Activated naive CD4-positive, alpha-beta T cell (primary cell): Measurements from ENCODE around the gene ATRIP.
"Not testable (repeated sequence)": the region's sequence is repeated elsewhere in the genome, so short reads cannot be mapped to it uniquely, and the experiment has no call there.

ENCODE experiments used
- DNase-seq, 4 experiments: peaks; one replicate each; lab custom pipeline; 2025; lab: John Stamatoyannopoulos, UW

ATRIP gene

DNA sequence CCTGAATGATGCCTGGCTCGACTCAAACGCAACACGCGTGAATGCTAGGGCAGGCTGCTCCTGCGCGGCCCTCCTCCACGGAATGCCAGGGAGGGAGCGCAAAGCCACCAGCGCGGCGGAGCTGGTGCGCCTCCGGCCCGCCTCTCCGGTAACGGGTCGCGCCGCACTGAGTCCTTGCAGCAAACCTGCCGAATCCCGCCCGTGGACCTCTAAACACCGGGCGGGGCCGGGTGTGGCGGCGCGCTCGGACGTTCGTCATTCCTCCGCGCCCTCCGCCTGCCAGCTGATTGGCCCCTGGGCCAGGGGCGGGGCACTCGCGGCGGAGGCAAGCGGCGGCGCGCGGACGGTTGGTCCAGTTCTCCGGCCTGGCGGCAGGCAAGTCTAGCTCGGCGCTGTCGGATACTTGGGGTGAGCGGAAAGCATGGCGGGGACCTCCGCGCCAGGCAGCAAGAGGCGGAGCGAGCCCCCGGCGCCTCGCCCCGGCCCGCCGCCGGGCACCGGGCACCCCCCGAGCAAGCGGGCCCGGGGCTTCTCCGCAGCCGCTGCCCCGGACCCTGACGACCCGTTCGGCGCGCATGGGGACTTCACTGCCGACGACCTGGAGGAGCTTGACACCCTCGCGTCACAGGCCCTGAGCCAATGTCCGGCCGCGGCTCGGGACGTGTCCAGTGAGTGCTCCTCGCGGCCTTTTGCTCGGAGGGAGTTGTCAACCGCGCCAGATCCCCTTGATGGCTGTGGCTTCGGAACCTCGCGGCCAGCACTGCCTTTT lies at the start of gene ATRIP:
Gene ATRIP (plus strand): TSS at position 313 of the 769 bp plus-strand sequence. CDS start 109 bp downstream, at position 422.
- peak; percentile 53 to 86 (median 66) for DNase-seq

DNA sequence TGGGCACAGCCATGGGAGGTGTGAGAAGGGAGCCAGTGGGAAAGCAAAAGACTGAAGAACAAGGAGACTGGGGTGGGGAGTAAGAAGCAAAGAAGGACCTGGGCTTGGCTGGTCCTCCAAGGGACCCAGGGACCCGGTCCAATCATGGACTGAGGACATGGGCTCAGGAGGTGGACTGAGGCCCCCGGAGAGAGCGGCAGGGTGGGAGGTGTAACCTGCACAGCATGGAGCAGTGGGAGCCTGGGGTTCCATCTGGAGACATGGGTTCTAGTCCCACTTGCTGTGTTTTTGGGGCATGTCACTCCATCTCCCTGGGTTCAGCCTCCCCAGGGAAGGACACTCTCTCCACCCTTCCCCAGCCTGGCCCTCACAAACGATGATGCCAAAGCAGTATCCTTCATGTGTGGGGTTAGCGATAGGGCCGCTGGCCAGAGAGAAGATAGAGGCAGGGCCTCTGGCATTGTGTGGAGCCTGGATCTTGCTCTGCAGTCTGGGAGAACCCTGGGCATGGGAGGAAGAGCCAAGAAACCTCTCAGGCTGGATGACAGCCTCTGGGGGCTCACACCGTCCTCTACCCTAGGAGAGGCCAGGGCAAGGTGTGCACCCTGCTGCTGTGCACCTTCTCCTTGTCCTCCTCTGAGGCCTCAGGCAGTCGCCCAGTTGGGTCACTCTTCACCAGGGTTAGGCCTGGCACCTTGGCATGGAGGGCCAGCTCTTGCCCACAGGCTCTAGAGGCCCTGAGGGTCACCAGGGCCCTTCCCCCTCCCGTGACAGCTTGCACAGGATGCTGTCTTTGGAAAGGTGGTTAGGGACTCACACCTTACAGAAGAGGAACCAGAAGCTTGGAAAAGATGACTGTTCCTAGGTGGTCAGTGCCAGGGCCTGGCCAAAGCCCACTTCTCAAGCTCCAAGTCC lies 48.5 kb upstream of the ATRIP start:
- no peak for DNase-seq

DNA sequence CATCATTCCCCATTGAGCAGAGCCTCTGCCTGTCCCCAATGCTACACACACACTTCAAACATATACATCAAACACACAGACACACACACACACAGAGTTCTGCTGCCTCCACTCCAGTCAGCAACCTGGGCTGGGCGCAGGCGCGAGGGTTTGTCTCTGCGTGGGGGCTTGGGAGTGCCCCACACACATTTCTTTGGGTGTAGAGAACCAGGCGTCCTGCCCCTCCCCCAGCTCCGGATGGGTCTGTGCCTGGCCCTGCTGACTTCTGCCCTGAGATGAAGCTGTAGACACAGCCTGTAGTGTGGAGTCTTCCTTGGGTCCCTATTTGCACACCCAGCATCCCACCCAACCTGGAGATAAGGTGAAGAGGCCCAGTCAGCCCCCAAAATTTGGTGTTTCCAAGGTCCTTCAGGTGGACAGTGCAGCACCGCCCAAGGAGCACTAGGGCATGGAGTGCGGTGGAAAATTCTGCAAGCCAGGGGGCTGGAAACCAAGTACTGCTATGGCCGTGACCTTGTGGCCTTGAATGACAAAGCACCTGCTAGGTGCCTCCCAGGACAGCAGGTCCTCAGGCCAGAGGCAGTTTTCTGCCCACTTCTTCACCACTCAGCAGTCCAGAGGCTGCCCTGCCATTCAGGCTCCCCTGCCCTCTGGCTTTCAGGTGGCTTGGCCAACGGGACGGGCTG lies 47.7 kb upstream of the ATRIP start:
- no peak for DNase-seq

DNA sequence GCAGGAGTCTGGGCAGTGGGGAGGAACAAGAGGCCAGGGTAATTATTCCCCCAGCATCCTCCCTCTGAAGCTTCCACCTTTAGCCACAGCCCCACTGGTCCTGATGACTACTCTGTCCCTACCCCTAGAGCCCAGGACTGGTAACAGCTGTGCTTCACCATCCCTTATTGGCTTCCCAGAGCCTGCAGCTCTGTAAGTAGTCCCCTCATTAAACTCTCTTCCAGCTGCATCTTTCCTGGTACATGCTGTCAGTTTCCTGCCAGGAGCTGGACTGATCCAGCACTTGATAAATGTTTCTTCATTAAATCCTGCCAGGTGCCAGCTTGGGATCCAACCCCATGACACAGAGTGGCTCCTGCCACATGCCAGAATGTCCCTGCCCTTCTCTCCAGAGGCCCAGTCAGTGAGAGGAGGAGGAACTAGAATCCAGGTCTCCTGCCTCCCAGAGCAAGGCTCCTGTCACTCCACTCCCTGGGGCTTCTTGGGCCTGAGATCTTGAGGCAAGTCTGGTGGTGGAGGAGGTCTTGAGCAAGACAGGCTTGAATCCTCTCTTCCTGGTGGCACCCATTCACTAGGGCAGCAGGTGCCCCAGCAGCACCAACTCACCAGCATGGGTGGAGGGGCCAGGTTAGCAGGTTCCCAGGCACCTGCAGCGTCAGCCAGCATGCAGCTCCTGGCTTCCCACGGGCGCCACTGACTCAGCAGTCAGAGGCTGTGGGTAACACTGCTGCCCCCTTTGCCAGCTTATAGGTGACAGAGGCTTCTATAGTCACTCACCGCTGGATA lies 47.0 kb upstream of the ATRIP start:
- DNase-seq: no peak

DNA sequence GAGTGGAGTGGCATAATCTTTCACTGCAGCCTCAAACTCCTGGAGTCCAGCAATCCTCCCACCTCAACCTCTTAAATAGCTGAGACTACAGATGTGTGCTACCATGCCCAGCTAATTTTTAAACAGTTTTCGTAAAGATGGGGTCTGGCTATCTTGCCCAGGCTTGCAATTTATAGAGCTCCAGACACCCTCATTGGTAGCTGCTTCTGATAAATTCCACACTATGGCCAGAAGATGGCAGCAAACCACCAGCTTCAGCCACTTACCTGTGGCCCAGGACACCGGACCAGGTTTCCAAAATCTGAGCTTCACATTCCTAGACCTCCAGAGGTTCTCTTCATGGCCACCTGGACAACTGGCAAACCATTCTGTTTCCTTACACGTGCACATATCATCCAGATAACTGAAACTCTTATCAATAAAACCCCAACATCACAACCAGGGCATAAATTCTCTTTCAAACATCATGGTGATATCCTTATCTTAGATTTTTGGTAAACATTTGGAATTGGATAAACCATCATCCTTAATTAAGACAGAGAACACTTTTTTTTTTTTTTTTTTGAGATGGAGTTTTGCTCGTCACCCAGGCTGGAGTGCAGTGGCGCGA lies 45.6 kb upstream of the ATRIP start:
- DNase-seq: peak in 2 of 4 experiments; percentile 38 to 42

DNA sequence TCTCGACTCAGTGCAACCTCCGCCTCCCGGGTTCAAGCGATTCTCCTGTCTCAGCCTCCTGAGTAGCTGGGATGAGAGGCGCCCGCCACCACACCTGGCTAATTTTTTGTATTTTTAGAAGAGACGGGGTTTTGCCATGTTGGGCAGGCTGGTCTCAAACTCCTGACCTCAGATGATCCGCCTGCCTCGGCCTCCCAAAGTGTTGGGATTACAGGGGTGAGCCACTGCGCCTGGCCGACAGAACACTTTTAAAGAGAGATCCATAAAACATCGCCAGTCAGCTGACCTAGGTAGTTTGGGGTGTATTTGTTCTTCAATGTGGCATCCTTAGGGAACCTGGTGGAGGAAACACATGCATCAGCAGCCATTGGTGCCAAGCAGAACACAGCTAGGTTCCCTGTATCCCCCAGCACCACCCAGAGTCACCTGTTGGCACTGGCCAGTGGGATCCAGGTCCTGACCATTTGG lies 45.1 kb upstream of the ATRIP start:
- not testable (repeated sequence) for DNase-seq

DNA sequence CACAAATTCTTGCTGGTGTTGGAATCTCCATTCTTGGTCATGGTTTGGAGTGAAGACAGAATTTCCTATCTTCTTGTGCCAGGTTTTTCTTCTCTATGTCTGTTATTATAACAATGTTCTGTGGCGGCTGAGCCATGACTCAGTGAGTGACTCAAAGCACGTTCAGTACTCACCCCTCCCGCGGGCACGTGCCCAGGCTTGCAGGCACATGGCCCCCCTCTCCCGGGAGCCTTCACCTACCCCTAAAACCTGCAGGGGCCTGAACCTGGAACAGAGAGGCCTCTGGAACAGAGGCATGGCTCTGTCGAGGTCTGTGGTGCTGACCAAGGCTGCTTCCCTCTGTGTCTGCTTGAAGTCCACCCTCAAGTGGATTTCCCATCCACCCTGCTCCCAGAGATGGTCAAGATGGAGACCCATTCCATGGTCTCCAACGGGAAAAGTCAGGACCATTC lies 44.2 kb upstream of the ATRIP start:
- DNase-seq: no peak

DNA sequence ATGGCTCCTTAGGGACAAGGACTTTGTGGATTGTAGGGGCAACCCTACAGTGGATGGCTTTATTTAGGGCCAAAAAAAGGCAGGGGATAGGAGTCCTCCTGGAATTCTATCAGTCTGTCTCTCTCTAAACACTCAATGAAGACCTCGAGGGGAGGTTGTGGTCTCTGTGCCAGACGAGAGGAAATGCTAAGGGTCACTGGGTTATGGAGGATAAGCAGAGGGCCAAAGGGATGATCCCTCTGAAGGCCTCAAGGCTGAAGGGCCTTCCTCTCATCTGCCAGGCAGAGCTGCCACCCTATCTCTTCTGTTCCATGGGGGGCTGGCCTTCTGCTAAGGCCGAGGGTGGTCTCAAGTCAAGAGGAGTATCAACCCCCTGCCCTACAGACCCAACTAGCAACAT lies 43.6 kb upstream of the ATRIP start:
- DNase-seq: no peak

DNA sequence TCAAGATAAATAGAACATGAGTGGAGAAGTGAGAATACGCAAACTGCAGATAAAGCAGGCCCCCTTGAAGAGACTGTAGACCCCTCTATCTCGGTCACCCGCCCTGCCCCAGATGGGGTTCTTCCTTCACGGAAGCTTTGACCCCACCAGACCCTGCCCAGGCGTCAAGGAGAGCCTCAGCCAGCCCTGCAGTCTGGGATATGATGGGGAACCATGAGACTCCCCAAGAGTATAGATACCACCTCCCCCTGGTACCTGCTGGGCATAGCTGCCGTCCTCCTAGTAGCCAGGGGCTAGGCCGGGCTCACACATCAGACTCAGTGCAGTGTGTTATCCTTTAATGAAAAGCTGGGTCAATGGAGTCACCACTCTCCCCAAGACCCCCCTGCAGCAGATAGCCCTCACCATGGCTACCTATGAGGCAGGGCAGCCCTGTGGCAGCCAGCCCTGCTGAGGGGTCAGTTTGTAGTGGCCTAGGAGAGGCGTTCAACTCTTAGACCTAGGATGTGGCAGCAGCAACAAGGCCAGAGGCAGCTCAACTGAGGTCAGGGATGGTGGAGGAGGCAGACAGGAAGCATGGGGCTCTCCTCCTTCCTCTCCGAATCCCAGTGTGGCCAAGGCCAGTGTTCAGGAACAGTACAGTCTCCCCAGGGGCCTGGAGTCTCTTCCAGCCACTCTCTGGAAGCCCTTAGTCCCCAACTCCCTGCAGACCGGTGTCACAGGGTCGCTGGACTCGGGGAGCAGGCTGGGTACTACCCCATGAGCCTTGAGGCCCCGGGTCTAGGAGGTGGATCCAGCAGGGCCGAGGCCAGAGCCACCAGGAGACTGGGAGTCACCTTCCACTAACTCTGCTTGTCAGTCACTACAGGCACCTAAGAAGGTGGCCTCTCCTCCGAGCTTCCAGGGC lies 42.8 kb upstream of the ATRIP start:
- no peak for DNase-seq

DNA sequence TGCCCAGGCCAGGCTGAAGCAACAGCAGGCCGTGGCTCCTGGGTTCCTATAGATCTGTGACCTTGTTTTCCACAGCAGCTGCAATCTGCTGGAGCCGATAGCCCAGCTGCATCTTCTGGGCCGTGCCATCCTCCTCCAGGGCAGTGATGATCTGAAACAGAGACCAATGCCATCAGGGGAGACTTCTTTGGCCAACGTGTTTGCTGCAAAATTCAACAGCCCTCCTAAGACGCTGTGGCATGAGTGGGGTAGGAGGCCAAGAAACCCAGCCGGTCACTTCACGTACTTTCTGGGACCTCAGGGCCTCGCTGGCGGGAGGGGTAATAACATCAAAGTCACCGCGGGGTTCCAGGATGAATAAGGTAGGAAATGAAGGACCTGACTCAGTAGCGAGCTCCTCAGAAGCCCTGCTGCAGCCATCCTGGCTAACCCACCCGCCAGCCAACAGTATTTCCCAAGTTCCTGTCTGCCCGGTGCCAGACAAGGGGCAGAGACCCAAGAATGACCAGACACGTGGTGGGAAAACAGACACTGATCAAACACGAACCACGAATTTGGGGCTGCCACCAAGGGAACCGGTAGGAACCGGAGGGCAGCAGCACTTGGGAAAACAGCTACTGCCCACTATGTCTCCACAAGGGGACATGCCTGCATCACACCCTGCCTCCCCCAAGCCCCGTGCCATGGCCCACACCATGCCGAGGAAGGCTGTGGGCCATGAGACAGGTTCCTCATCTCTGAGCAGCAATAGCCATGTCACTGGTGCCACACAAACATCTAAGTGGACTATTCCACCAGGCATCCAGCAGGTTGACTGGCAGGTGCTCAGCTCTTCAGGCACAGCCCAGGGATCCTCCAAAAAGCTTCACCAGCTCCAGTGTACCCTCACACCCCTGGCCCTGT lies 41.8 kb upstream of the ATRIP start:
- DNase-seq: no peak

DNA sequence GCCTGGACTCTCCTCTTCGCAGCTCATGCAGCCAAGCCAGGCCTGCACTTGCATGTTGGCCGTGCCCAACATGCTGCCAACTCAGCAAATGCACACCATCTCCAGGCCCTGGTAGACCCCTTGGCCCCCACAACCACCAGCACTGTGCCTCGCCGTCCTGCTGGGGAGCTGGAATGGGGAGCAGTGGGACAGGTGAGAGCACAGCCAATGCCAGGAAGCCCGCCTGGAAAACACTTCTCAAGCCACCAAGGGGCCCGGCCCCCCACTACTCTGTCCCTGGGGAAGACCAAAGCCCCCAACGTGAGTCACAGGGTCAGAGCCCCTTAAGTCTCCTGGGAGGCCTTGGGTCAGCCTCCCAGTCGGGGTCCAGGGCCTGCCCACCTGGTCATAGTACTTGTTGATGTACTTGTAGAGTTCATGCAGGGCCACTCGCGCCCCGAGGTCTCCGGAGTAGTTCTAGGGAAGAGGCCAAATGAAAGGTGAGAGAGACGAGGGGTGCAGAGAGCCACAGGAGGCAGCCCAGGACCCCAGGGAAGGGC lies 41.1 kb upstream of the ATRIP start:
- no peak for DNase-seq

DNA sequence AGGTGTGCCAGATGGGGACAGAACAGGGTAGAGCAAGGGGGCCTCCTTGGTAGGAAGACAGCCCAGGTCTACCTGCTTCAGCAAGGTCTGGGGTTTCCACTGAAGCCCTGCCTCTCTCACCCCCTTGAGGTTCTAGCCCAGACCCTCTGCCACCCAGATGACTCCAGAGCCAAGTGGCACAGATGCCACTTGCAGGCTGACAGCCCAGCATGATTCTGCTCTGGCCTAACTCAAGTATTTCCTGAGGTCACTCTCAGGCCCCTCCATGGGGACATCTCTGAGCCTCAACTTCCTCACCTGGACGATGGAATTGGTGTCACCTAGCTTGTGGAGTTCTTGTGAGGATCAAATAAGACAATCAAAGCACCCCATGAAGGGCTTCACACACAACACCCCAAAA lies 40.6 kb upstream of the ATRIP start:
- no peak for DNase-seq

DNA sequence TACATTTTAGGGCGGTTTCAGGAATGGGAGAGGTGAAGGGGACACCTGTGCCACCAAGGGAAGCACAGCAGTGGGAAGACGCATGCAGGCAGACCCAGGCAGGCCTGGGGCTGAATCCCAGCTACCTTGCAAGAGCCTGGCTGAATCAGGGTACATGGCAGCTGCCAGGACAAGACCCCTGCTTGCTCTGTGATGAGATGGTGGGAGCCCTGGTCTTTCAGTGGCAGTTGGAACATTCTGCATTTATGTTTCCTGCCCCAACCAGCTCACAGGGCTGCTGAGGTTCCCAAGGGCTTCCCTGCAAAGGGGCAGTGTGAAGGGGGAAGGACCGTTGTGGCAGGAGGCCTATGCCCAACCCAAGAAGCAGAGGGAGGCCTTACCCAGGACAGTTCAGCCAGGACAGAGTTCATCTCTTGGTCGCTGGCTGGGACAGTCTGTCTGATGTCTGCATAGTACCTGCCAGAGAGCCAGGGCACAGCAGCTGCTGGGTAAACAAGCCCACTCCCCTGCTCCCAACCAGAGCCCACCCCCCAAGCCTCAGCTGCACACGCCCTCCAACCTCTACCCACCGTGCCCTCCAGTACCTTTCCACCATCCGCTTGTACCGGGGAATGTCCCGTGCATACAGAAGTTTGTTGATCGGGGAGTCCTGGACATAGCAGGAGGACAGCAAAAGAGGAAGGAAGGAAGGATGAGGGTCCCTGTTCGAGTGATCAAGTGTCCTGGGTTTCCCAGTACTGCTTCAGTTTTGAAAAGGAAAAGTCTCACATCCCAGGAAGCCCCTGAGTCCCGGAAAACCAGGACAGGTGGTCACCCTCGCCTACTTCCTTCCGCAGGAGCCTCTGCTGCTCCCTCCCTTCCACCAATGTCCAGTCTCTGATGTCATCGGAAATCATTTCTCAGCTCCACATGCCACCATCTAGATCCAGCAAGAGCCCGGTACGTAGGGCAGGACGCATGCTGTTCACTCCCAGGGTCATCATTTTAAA lies 39.8 kb upstream of the ATRIP start:
- DNase-seq: no peak

DNA sequence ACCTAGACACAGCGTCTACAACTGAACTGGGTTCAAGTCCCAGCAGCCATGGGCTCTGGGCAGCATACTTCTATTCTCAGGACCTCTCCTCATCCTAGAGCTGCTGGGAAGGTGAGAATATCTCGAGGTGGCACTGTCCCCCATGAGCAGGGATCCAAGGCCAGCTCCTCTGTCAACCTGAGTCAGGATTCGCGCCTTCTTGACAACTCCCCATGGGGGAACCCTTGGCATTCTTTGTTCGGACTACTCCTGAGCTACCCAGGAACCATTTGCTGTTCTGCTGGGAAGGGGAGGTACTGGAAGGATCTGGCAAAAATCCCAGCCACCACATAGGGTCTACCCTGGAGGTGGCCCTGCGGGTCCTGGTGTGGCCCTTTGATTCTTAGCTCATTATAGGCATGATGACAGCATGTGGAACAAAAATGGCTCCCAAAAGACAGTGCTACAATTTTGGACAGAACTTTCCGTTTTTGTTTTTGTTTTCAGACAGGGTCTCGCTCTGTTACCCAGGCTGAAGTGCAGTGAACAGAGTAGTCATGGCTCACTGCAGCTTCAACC lies 38.9 kb upstream of the ATRIP start:
- DNase-seq: no peak

DNA sequence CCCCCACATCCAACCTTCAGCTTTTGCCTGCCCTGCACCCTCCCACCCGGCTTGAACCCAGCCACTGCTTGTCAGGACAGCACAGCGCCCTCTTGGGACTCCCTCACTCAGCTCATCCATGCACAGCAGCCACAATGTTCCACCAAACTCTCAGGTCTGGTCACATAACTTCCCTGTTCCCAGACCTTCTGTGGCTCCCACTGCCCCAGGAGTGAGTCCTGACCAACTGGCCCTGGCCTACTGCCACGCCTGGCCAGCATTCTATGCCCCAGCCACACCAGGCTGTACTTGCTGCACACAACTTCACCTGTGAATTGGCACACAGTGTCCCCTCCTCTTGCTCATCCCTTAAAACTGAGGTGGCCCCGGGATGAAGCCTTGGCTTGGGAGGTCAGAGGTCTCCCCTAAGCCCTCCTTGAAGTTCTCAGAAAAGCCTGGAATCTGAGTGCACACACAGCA lies 37.7 kb upstream of the ATRIP start:
- DNase-seq: no peak

DNA sequence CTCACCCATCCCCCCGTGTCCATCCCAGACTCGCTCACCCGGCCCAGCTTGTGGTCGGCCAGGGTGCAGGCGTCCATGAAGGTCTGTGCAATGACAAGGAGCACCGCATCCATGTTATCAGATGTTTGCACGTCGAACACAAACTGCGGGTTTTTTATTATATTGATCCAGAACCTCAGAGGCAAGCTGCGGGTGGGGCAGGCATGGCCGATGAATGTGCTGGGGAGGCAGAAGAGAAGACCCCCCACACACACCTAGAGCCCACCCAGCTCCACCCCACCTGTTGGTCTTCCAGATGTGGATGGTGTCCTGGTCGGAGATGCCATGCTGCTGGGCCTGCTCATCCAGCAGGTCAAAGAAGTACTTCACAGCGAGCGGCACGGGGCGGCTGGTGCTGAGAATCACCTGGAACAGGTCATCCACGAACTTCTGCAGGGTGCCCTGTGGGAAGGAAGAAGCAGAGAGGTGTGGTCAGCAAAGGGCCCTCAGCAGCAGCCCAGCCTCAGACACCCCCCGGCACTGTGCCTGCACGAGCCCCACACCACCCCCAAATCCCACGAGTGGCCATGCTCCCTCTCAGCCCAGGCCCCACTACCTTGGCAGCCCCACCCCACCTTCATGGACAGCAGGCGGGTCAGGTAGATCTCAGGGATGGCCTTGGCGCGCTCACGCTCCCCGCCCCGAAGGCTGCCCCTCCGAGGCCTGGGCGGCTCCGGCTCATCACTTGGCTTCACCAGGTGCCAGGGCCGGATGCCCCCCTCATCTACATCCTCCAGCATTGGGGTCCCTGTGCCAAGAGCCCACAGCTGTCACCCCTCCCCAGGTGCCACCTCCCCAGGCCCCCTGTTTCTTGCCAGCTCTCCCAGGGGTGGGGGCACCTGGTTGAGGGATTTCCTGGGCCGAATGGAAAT lies 37.0 kb upstream of the ATRIP start:
- DNase-seq: no peak
